Hematopoietic multipotent progenitor cell treated with erythropoietin and hydrocortisone succinate and interleukin-3 and kit ligand, for 15 days (in vitro differentiated cells): ENCODE measurements around the gene INSYN1.
A peak's percentile ranks its signal among the peaks of the same experiment; 100 is the strongest.
"Not testable (repeated sequence)": the region's sequence is repeated elsewhere in the genome, so short reads cannot be mapped to it uniquely, and the experiment has no call there.

Experiments used
- DNase-seq: peaks from one replicate; pipeline ENCODE4 v3.0.0-alpha.2; 2015; ENCODE audit warnings: low spot score

INSYN1 gene

GRCh38 chr15:73712107-73712506, 41.0 kb downstream of the INSYN1 start:
- no peak for DNase-seq

GRCh38 chr15:73711526-73711925, 41.6 kb downstream of the INSYN1 start:
- no peak for DNase-seq

- DNase-seq, result no peak
Measured at GRCh38 chr15:73710321-73710720, 42.8 kb downstream of the INSYN1 start.

GRCh38 chr15:73709686-73710085, 43.5 kb downstream of the INSYN1 start:
- DNase-seq, result no peak

GRCh38 chr15:73709241-73709640, 43.9 kb downstream of the INSYN1 start:
- no peak for DNase-seq

- DNase-seq, result no peak
Measured at GRCh38 chr15:73708691-73709090, 44.5 kb downstream of the INSYN1 start.

- DNase-seq, result peak; percentile 53
Measured at GRCh38 chr15:73704869-73705645, 48.1 kb downstream of the INSYN1 start.

GRCh38 chr15:73704142-73704868, 48.8 kb downstream of the INSYN1 start:
- DNase-seq, result not testable (repeated sequence)

GRCh38 chr15:73703601-73704000, 49.5 kb downstream of the INSYN1 start:
- DNase-seq, result not testable (repeated sequence)

- not testable (repeated sequence) for DNase-seq
Measured at GRCh38 chr15:73702311-73703239, 50.6 kb downstream of the INSYN1 start.

- peak; percentile 71 for DNase-seq
Measured at GRCh38 chr15:73700041-73700842, 52.9 kb downstream of the INSYN1 start.

GRCh38 chr15:73699249-73700040, 53.7 kb downstream of the INSYN1 start:
- DNase-seq, result no peak

- DNase-seq, result no peak
Measured at GRCh38 chr15:73697033-73697467, 56.1 kb downstream of the INSYN1 start.

GRCh38 chr15:73696641-73697001, 56.5 kb downstream of the INSYN1 start:
- DNase-seq, result no peak

GRCh38 chr15:73695773-73696640, 57.1 kb downstream of the INSYN1 start:
- no peak for DNase-seq

- DNase-seq, result no peak
Measured at GRCh38 chr15:73694419-73694818, 58.7 kb downstream of the INSYN1 start.

GRCh38 chr15:73691396-73691795, 61.8 kb downstream of the INSYN1 start:
- DNase-seq, result no peak

- DNase-seq, result no peak
Measured at GRCh38 chr15:73688455-73688854, 64.7 kb downstream of the INSYN1 start.

- DNase-seq, result no peak
Measured at GRCh38 chr15:73687351-73687750, 65.8 kb downstream of the INSYN1 start.
